ENCODE results near the gene MAP3K20.
"Not testable (repeated sequence)": the region's sequence is repeated elsewhere in the genome, so short reads cannot be mapped to it uniquely, and the experiment has no call there.

The MAP3K20 gene

GRCh38 chr2:173287594-173287993, 211.9 kb downstream of the MAP3K20 start:
- Histone ChIP-seq H3K36me3 (ENCODE audit: insufficient read depth, low read length) (no peaks in the 10 kb centered on the region), H3K9me3 (ENCODE audit: control insufficient read depth, insufficient read depth, low read length) (peaks cover 12% of the 10 kb centered on the region), H3K9ac (ENCODE audit: low read depth, low read length) (no peak overlapping the region), H3K4me1 (ENCODE audit: insufficient read depth, low read length) (no peaks in the 10 kb centered on the region)

- Histone ChIP-seq H3K9me3 (ENCODE audit: control insufficient read depth, insufficient read depth, low read length) (peaks cover 15% of the 10 kb centered on the region), H3K36me3 (ENCODE audit: insufficient read depth, low read length) (no peaks in the 10 kb centered on the region), H3K4me1 (ENCODE audit: insufficient read depth, low read length) (no peaks in the 10 kb centered on the region), H3K9ac (ENCODE audit: low read depth, low read length) (no peak overlapping the region)
These were observed 212.9 kb downstream of the MAP3K20 start for GRCh38 chr2:173288561-173288960.

GRCh38 chr2:173290046-173290445, 214.4 kb downstream of the MAP3K20 start:
- no peaks in the 10 kb centered on the region for H3K36me3 ChIP-seq (ENCODE audit: insufficient read depth, low read length)
- H3K4me1 ChIP-seq (ENCODE audit: insufficient read depth, low read length), result no peaks in the 10 kb centered on the region
- H3K9ac ChIP-seq (ENCODE audit: low read depth, low read length), result no peak overlapping the region
- peaks cover 15% of the 10 kb centered on the region for H3K9me3 ChIP-seq (ENCODE audit: control insufficient read depth, insufficient read depth, low read length)

- H3K4me1 ChIP-seq (ENCODE audit: insufficient read depth, low read length), result no peaks in the 10 kb centered on the region
These were observed 214.9 kb downstream of the MAP3K20 start for GRCh38 chr2:173290518-173290917.

GRCh38 chr2:173291412-173291811, 215.8 kb downstream of the MAP3K20 start:
- Histone ChIP-seq H3K9ac (ENCODE audit: low read depth, low read length) (no peak overlapping the region), H3K9me3 (ENCODE audit: control insufficient read depth, insufficient read depth, low read length) (peaks cover 15% of the 10 kb centered on the region), H3K36me3 (ENCODE audit: insufficient read depth, low read length) (no peaks in the 10 kb centered on the region), H3K4me1 (ENCODE audit: insufficient read depth, low read length) (no peaks in the 10 kb centered on the region)

More at GRCh38 chr2:173290518-173290917, 214.9 kb downstream of the MAP3K20 start:
- H3K9me3 ChIP-seq (ENCODE audit: control insufficient read depth, insufficient read depth, low read length), result peaks cover 15% of the 10 kb centered on the region
- H3K36me3 ChIP-seq (ENCODE audit: insufficient read depth, low read length), result no peaks in the 10 kb centered on the region
- H3K9ac ChIP-seq (ENCODE audit: low read depth, low read length), result no peak overlapping the region

GRCh38 chr2:173296235-173296634, 220.6 kb downstream of the MAP3K20 start:
- Histone ChIP-seq H3K4me1 (ENCODE audit: insufficient read depth, low read length) (no peaks in the 10 kb centered on the region), H3K9ac (ENCODE audit: low read depth, low read length) (no peak overlapping the region), H3K36me3 (ENCODE audit: insufficient read depth, low read length) (0 out of 2 replicates have a peak, but pooled peaks cover 2% of the 10 kb centered on the region), H3K9me3 (ENCODE audit: control insufficient read depth, insufficient read depth, low read length) (peaks cover 41% of the 10 kb centered on the region)

- Histone ChIP-seq H3K9ac (ENCODE audit: low read depth, low read length) (no peak overlapping the region), H3K4me1 (ENCODE audit: insufficient read depth, low read length) (no peaks in the 10 kb centered on the region), H3K36me3 (ENCODE audit: insufficient read depth, low read length) (0 out of 2 replicates have a peak, but pooled peaks cover 2% of the 10 kb centered on the region), H3K9me3 (ENCODE audit: control insufficient read depth, insufficient read depth, low read length) (peaks cover 31% of the 10 kb centered on the region)
These were observed 223.0 kb downstream of the MAP3K20 start for GRCh38 chr2:173298536-173299097.

- peaks cover 3% of the 10 kb centered on the region; the same call in 1 of the 2 replicates for H3K4me1 ChIP-seq (ENCODE audit: insufficient read depth, low read length)
- H3K9ac ChIP-seq (ENCODE audit: low read depth, low read length), result no peak overlapping the region
- H3K9me3 ChIP-seq (ENCODE audit: control insufficient read depth, insufficient read depth, low read length), result peaks cover 31% of the 10 kb centered on the region
- 0 out of 2 replicates have a peak, but pooled peaks cover 2% of the 10 kb centered on the region for H3K36me3 ChIP-seq (ENCODE audit: insufficient read depth, low read length)
These were observed 224.1 kb downstream of the MAP3K20 start for GRCh38 chr2:173299764-173300163.

- H3K9me3 ChIP-seq (ENCODE audit: control insufficient read depth, insufficient read depth, low read length), result peaks cover 31% of the 10 kb centered on the region
- H3K9ac ChIP-seq (ENCODE audit: low read depth, low read length), result no peak overlapping the region
- H3K36me3 ChIP-seq (ENCODE audit: insufficient read depth, low read length), result 0 out of 2 replicates have a peak, but pooled peaks cover 2% of the 10 kb centered on the region
- peaks cover 9% of the 10 kb centered on the region for H3K4me1 ChIP-seq (ENCODE audit: insufficient read depth, low read length)
These were observed 224.8 kb downstream of the MAP3K20 start for GRCh38 chr2:173300458-173300857.

- peaks cover 31% of the 10 kb centered on the region for H3K9me3 ChIP-seq (ENCODE audit: control insufficient read depth, insufficient read depth, low read length)
- not testable (repeated sequence) for H3K9ac ChIP-seq (ENCODE audit: low read depth, low read length); H3K36me3 ChIP-seq (ENCODE audit: insufficient read depth, low read length)
- peaks cover 20% of the 10 kb centered on the region for H3K4me1 ChIP-seq (ENCODE audit: insufficient read depth, low read length)
These were observed 225.9 kb downstream of the MAP3K20 start for GRCh38 chr2:173301549-173301948.

- peaks cover 10% of the 10 kb centered on the region for H3K9me3 ChIP-seq (ENCODE audit: control insufficient read depth, insufficient read depth, low read length)
- H3K4me1 ChIP-seq (ENCODE audit: insufficient read depth, low read length), result peaks cover 34% of the 10 kb centered on the region
- H3K36me3 ChIP-seq (ENCODE audit: insufficient read depth, low read length), result 0 out of 2 replicates have a peak, but pooled peaks cover 2% of the 10 kb centered on the region
- no peak overlapping the region for H3K9ac ChIP-seq (ENCODE audit: low read depth, low read length)
These were observed 229.7 kb downstream of the MAP3K20 start for GRCh38 chr2:173305303-173305702.

GRCh38 chr2:173307293-173307692, 231.6 kb downstream of the MAP3K20 start:
- Histone ChIP-seq H3K9ac (ENCODE audit: low read depth, low read length) (no peak overlapping the region), H3K9me3 (ENCODE audit: control insufficient read depth, insufficient read depth, low read length) (no peaks in the 10 kb centered on the region), H3K4me1 (ENCODE audit: insufficient read depth, low read length) (peaks cover 34% of the 10 kb centered on the region), H3K36me3 (ENCODE audit: insufficient read depth, low read length) (no peaks in the 10 kb centered on the region)

GRCh38 chr2:173309370-173309769, 233.7 kb downstream of the MAP3K20 start:
- H3K9ac ChIP-seq (ENCODE audit: low read depth, low read length), result not testable (repeated sequence)
- H3K4me1 ChIP-seq (ENCODE audit: insufficient read depth, low read length), result peaks cover 34% of the 10 kb centered on the region

GRCh38 chr2:173311844-173312606, 236.4 kb downstream of the MAP3K20 start:
- Histone ChIP-seq H3K9ac (ENCODE audit: low read depth, low read length) (no peak overlapping the region), H3K4me1 (ENCODE audit: insufficient read depth, low read length) (peaks cover 9% of the 10 kb centered on the region), H3K36me3 (ENCODE audit: insufficient read depth, low read length) (no peaks in the 10 kb centered on the region), H3K9me3 (ENCODE audit: control insufficient read depth, insufficient read depth, low read length) (no peaks in the 10 kb centered on the region)

More at GRCh38 chr2:173309370-173309769, 233.7 kb downstream of the MAP3K20 start:
- not testable (repeated sequence) for H3K9me3 ChIP-seq (ENCODE audit: control insufficient read depth, insufficient read depth, low read length); H3K36me3 ChIP-seq (ENCODE audit: insufficient read depth, low read length)

Measured in ES-I3 (cell line).